NCI-H2227 (cell line): ENCODE measurements around the gene TRIM52.

ENCODE experiments used
- DNase-seq: peaks from one replicate; lab custom pipeline; 2025; ENCODE audit not compliant: unreplicated experiment; lab: John Stamatoyannopoulos, UW

Gene TRIM52

DNA sequence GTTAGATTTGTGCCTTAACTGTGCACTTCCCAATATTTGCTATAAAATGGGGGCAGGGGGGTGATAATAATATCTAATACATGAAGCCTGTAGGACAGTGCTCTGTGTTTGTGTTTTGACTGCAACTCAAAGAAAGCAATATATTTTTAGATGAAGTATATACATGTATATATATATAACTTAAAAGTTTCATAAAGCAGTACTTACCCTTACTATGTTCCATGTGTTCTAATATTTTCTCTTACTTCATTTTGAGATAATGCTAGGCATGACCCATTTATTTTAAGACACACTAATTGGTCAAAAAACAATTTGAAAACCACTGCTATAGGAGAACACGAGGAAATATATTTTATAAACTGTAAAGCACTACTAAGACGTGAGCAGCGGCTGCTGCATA is 2.4 kb downstream of the TRIM52 start:
- no peak for DNase-seq

GRCh38 chr5:181255836-181256578 is 4.9 kb downstream of the TRIM52 start:
- no peak for DNase-seq

- DNase-seq = no peak
These were observed 5.7 kb downstream of the TRIM52 start for GRCh38 chr5:181255276-181255675.

- DNase-seq = no peak
These were observed 12.7 kb downstream of the TRIM52 start for GRCh38 chr5:181248277-181248676.

DNA sequence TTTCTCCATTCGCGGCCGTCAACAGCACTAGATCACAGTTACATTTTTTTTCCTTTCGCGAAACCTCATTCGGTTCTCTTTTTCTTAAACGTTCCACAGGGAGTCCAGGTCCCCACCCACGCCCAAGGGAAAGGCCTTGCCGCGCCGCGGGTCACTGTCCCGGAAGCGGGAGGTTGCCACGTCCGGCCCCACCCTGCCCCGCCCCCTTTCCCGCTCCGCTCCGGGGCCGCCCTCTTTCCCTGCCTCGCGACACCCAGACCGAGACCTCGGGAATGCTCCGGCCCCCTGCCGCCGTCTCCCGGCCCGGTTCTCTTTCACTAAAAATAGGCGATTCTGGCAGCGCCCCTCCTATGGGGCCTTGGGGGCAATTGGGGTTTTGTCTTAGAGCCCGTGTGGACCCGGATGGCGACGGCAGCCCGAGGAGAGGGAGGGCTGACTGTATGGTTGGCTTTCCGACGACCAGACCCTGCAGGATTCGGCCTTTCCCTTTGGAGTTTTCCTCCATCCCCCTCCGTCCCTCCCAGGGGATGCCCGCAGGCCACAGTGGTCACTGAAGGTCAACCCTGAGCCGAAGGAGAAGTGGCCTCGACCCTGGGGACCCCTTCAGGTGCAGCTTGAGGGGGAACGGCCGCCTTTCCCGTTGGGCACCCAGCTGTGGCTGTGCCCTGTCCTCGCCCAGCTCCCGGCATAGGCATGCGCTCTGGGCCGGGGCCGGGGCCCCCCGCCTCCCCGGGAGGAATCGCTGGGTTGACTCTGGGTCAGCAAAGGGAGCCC is 14.5 kb downstream of the TRIM52 start:
- no peak for DNase-seq

DNA sequence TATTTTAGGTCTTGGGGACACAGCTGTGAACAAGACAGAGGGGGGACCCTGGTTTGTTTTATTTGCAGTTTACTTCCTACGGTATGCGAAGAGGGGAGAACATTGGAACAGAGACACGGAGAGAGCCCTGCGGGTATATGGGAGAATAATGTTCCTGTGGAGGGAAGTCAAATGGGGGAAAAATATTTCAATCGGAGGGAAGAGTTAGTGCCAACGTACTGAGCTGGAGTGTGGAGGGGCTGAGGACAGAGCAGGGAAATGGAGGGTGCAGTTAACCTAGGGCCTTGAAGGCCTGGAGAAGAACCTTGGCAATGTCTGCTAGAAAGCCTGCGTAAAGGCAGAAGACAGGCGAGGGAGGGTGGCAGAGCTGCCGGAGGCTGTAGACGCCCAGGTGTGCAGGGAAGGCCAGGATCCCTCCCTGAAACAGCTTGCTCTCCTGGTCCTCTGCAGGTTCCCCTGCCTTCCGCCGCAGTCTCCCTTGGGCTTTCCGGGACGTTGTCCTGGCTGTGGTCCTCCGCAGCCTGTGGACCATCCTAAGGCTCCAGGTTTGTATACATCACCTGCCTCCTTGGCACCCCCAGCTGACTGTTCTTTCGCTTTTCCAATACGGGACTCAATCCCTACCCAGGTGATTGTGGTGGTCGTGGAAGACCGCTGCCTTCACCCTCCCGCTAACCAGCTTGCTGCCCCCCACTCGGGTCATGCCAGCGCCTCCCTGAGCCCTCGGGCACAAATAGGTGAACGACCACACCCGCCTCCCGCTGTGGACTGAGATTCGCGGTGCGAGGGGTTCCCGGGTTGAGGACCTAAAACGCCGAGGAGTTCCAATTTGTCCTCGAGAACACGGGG is 15.3 kb downstream of the TRIM52 start:
- no peak for DNase-seq

- DNase-seq = no peak
These were observed 17.2 kb downstream of the TRIM52 start, which contains the start of gene RACK1 for GRCh38 chr5:181243564-181244343. RACK1 (minus strand) TSS chr5:181243906; CDS start chr5:181243800, 106 bp downstream.

GRCh38 chr5:181243018-181243563 is 17.9 kb downstream of the TRIM52 start:
- DNase-seq = no peak

- no peak for DNase-seq
These were observed 18.9 kb downstream of the TRIM52 start for GRCh38 chr5:181242031-181242451.

DNA sequence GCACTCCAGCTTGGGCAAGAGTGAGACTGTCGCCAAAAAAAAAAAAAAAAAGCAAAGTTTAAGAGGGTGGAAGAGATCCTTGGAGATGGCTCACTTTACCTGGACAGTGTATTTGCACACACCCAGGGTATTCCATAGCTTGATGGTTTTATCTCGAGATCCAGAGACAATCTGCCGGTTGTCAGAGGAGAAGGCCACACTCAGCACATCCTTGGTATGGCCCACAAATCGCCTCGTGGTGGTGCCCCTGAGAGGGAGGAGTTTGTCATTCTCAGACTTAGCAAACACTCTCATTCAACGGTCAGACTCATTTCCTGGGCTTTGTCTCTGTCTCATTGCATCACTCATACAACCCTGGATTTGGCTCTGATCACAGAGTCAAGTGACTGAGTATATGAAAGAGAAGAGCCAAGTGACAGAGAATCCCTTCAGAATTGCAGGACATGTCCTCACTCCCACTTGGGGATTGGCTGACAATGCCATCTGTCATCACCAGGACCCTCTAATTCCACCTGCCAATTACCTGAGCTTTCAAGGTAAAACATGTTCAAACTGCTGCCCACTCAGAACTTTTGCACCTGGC is 19.5 kb downstream of the TRIM52 start:
- DNase-seq = no peak

DNA sequence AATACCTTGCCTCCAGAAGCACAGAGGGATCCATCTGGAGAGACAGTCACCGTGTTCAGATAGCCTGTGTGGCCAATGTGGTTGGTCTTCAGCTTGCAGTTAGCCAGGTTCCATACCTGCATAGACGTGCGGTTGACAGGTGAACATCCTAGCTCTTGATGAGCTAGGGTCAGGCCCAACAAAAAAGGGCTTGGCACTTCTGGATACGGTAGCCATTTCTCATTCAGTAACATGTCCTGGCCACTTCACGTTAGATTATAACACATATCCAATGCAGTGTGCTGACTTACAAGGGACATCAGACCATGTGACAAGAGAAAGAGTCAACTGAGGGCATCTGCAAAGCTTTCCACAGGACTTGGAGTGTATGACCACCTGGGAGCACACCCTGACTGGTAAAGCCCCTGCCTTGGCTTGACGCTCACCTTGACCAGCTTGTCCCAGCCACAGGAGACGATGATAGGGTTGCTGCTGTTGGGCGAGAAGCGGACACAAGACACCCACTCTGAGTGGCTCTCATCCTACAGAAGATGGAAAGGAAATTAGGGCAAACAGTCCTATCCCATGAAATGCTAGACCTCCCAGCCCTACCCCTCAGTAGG is 21.8 kb downstream of the TRIM52 start:
- DNase-seq = no peak

- no peak for DNase-seq
These were observed 23.1 kb downstream of the TRIM52 start for GRCh38 chr5:181237729-181238385.

DNA sequence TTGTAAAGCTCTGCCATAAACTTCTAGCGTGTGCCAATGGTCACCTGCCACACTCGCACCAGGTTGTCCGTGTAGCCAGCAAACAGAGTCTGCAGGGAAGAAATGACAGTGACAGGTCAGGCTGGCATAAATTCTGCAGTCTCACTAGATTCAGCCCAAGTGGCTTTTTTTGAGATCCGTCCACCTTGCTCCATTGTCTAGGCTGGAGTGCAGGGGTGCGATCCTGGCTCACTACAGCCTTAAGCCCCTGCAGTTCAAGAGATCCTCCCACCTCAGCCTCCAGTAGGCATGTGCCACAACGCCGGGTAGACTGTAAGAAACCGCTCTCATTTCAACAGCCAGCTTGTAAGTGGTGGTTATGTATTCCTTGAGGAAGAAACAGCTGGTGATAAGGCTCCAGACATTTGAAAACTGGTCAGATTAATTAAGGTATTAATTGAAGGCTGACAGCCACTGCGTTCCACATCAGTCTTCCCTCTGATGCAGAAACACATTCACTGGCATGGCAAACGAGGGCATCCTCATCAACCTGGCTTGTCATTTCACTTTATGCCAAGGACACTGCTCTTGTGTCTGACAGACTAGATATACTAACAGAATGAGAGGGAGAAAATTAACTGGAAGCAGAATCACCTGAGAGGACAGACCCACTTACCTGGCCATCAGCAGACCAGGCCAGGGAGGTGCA is 23.8 kb downstream of the TRIM52 start:
- no peak for DNase-seq

DNA sequence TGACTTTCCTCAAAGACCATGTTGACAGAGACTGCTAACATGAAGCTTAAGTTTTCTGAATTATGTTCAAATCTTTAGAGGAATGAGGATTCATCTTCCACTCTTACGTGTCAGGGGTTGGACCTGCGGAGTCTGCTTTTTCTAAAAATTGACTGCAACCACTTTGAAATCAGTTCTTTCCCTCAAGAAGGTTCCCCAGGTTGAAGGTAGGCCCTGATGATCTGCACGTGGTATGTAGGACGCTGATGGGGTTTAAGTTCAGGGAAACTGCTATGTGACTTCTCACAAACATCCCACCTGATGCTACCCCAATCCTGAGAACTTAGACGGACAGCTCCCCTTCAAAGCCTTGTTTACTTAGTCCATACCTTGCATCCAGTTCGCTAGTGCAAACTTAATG is 24.5 kb downstream of the TRIM52 start:
- DNase-seq = no peak

- DNase-seq = no peak
These were observed 25.1 kb downstream of the TRIM52 start for GRCh38 chr5:181235689-181236366.

GRCh38 chr5:181235323-181235688 is 25.6 kb downstream of the TRIM52 start:
- DNase-seq = no peak

DNA sequence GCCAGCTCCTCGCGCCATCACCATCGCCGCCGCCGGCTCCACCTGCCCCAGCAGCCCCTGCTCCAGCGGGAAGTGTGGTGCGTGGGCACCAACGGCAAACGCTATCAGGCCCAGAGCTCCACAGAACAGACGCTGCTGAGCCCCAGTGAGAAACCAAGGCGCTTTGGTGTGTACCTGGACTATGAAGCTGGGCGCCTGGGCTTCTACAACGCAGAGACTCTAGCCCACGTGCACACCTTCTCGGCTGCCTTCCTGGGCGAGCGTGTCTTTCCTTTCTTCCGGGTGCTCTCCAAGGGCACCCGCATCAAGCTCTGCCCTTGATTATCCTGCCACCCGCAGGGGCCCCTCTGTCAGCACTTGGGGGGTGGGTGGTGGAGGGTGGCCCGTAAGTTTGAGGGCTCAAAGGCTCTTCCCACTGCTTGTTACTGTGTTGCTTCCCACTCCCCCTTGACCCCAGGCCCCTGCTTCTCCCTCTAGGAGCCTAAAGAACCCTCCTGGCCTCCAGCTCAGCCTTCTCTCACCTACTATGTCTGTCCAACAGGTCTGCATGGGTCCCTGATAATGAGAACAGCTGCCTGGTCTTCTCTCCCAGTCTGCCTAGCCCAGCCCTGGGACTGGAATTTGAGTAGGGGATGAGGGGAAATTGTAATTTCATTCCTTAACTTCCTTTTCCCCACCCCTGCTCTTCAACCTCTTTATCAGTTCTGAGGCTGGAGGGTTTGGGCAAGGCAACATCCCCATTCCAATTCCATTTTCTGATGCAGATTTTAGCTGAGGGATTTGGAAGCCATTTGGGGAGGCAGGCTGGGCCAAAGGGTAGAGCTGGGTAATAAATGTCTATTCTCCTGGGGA is 26.3 kb downstream of the TRIM52 start:
- no peak for DNase-seq
